ENCODE results near the gene PQBP1.

Gene PQBP1

GRCh38 chrX:48924270-48924669 lies 26.5 kb downstream of the PQBP1 start:
- ATAC-seq, result no peak

GRCh38 chrX:48927123-48927522 lies 29.4 kb downstream of the PQBP1 start:
- ATAC-seq, result no peak

- ATAC-seq, result no peak
These were observed 30.1 kb downstream of the PQBP1 start for GRCh38 chrX:48927736-48928382.

GRCh38 chrX:48933757-48934156 lies 36.0 kb downstream of the PQBP1 start:
- peak; percentile 12 to 19 for ATAC-seq

GRCh38 chrX:48934581-48935300 lies 37.0 kb downstream of the PQBP1 start:
- no peak for ATAC-seq

GRCh38 chrX:48935301-48935670 lies 37.6 kb downstream of the PQBP1 start:
- ATAC-seq, result no peak

GRCh38 chrX:48936429-48937053 lies 38.8 kb downstream of the PQBP1 start:
- no peak for ATAC-seq

GRCh38 chrX:48937054-48937907 lies 39.6 kb downstream of the PQBP1 start:
- ATAC-seq, result peak; percentile 69 to 71

- peak; percentile 50 to 52 for ATAC-seq
These were observed 41.1 kb downstream of the PQBP1 start for GRCh38 chrX:48938721-48939425.

GRCh38 chrX:48939524-48940228 lies 41.9 kb downstream of the PQBP1 start:
- ATAC-seq, result no peak

GRCh38 chrX:48940404-48940955 lies 42.8 kb downstream of the PQBP1 start:
- ATAC-seq, result no peak

- peak in 1 of 2 donors; percentile 8 for ATAC-seq
These were observed 45.2 kb downstream of the PQBP1 start for GRCh38 chrX:48942895-48943294.

- peak in 1 of 2 donors; percentile 27 for ATAC-seq
These were observed 48.0 kb downstream of the PQBP1 start for GRCh38 chrX:48945517-48946348.

- ATAC-seq, result no peak
These were observed 50.9 kb downstream of the PQBP1 start for GRCh38 chrX:48948589-48948988.

Data from activated CD4-positive, CD25-positive, alpha-beta regulatory T cell treated with anti-CD3 and anti-CD28 coated beads, Interleukin-2, amount 50 U/mL, for 24 hours (primary cell).